GM18909 (cell line): ENCODE data around the gene KRTAP1-1.
"Not testable (repeated sequence)": the region's sequence is repeated elsewhere in the genome, so short reads cannot be mapped to it uniquely, and the experiment has no call there.

Experiments used
- ATAC-seq: cut with Tn5 transposase; IDR thresholded peaks from one replicate; pipeline ENCODE4 v1.9.1; 2021; ENCODE audit warnings: mild to moderate bottlenecking; ENCODE audit not compliant: unreplicated experiment, poor library complexity

The KRTAP1-1 gene

GRCh38 chr17:41040783-41041571 lies at the start of gene KRTAP1-1:
Gene KRTAP1-1 (minus strand): TSS chr17:41041450. CDS start chr17:41041397, 53 bp downstream.
- not testable (repeated sequence) for ATAC-seq

GRCh38 chr17:41088760-41089352 lies 47.6 kb upstream of the KRTAP1-1 start:
- ATAC-seq: not testable (repeated sequence)

- not testable (repeated sequence) for ATAC-seq
These were observed 43.0 kb upstream of the KRTAP1-1 start, which contains the start of gene KRTAP4-7 for GRCh38 chr17:41084100-41084856. Gene KRTAP4-7 (plus strand): TSS chr17:41084150. CDS start chr17:41084207, 57 bp downstream.

- not testable (repeated sequence) for ATAC-seq
These were observed 42.2 kb upstream of the KRTAP1-1 start for GRCh38 chr17:41083427-41083826.

GRCh38 chr17:41082626-41083025 lies 41.4 kb upstream of the KRTAP1-1 start:
- no peak for ATAC-seq

GRCh38 chr17:41076788-41077187 lies 35.5 kb upstream of the KRTAP1-1 start:
- no peak for ATAC-seq

- no peak for ATAC-seq
These were observed 32.4 kb upstream of the KRTAP1-1 start for GRCh38 chr17:41073676-41074075.

GRCh38 chr17:41071606-41072360 lies 30.5 kb upstream of the KRTAP1-1 start:
- ATAC-seq: no peak

- ATAC-seq: no peak
These were observed 27.8 kb upstream of the KRTAP1-1 start for GRCh38 chr17:41069031-41069430.

- ATAC-seq: no peak
These were observed 26.0 kb upstream of the KRTAP1-1 start for GRCh38 chr17:41067281-41067680.

- no peak for ATAC-seq
These were observed 24.8 kb upstream of the KRTAP1-1 start, which contains the start of gene KRTAP2-4 for GRCh38 chr17:41065829-41066624. Gene KRTAP2-4 (minus strand): TSS chr17:41065879. CDS start chr17:41065845, 34 bp downstream.

- not testable (repeated sequence) for ATAC-seq
These were observed 23.9 kb upstream of the KRTAP1-1 start for GRCh38 chr17:41065016-41065689.

GRCh38 chr17:41064301-41064700 lies 23.1 kb upstream of the KRTAP1-1 start:
- no peak for ATAC-seq

- ATAC-seq: no peak
These were observed 22.2 kb upstream of the KRTAP1-1 start for GRCh38 chr17:41063449-41063848.

GRCh38 chr17:41061964-41062363 lies 20.7 kb upstream of the KRTAP1-1 start:
- no peak for ATAC-seq

- no peak for ATAC-seq
These were observed 18.9 kb upstream of the KRTAP1-1 start, which contains the start of gene KRTAP2-3 for GRCh38 chr17:41060052-41060604. Gene KRTAP2-3 (minus strand): TSS chr17:41060114. CDS start chr17:41060050, 64 bp downstream.

- ATAC-seq: not testable (repeated sequence)
These were observed 18.2 kb upstream of the KRTAP1-1 start for GRCh38 chr17:41059276-41060051.

- no peak for ATAC-seq
These were observed 17.5 kb upstream of the KRTAP1-1 start for GRCh38 chr17:41058741-41059140.
